PC-9 (cell line): ENCODE data around the gene TRAPPC8. TPM values are rescaled to one million over a fixed set of nuclear protein-coding genes. Genes with fewer than 3 reads are reported as not detected.

Experiments used
- BruUV-seq: library from RNA; stranded (reverse); fragments of 400-500 nt; replicated peaks from 2 replicates; lab custom pipeline; 2021; lab: Mats Ljungman, UMichigan
- CTCF ChIA-PET: fragments of 300-600 bp; sonication (Branson Sonifier 250); formaldehyde crosslinking; loops from one replicate; lab custom pipeline; 2022; ENCODE audit warnings: antibody characterized with exemption; lab: Charles Lee
- POLR2A ChIA-PET: fragments of 300-600 bp; sonication (Branson Sonifier 250); formaldehyde crosslinking; loops from one replicate; lab custom pipeline; 2022; ENCODE audit warnings: antibody characterized with exemption; ENCODE audit not compliant: unreplicated experiment; lab: Charles Lee
- DNase-seq, 2 experiments: peaks; one replicate each; pipeline versions ENCODE4 v3.0.0 to v3.0.0-alpha.2; 2015 to 2022; ENCODE audit warnings: mixed read lengths in 1 of 2
- H2AFZ ChIP-seq: fragments of 200-600 bp; sonication (generic); 2 replicates; pipeline ENCODE4 v1.8.1; 2017; ENCODE audit warnings: antibody characterized with exemption
- H3F3A ChIP-seq: fragments of 200-600 bp; sonication (generic); 2 replicates; pipeline ENCODE4 v1.8.1; 2017; ENCODE audit warnings: antibody characterized with exemption, mild to moderate bottlenecking, low read depth; ENCODE audit not compliant: insufficient read depth
- H3K27ac ChIP-seq: fragments of 200-600 bp; sonication (generic); 2 replicates; pipeline ENCODE4 v1.6.1; 2016; ENCODE audit warnings: mixed run types
- H3K27me3 ChIP-seq: fragments of 200-600 bp; sonication (generic); 2 replicates; pipeline ENCODE4 v1.6.1; 2016; ENCODE audit warnings: low read depth, mixed run types; ENCODE audit not compliant: insufficient read depth
- H3K36me3 ChIP-seq: fragments of 200-600 bp; sonication (generic); 2 replicates; pipeline ENCODE4 v1.6.1; 2016; ENCODE audit warnings: low read depth, mixed run types
- H3K4me1 ChIP-seq: fragments of 200-600 bp; sonication (generic); replicated peaks from 2 replicates; pipeline ENCODE4 v1.6.1; 2016; ENCODE audit warnings: mixed run types; ENCODE audit not compliant: insufficient read depth
- H3K4me2 ChIP-seq: fragments of 200-600 bp; sonication (generic); 2 replicates; pipeline ENCODE4 v1.6.1; 2017; ENCODE audit warnings: mixed run types
- H3K4me3 ChIP-seq: fragments of 200-600 bp; sonication (generic); 2 replicates; pipeline ENCODE4 v1.6.1; 2016; ENCODE audit warnings: mixed run types
- H3K79me2 ChIP-seq: fragments of 200-600 bp; sonication (generic); 2 replicates; pipeline ENCODE4 v1.6.1; 2017; ENCODE audit warnings: low read depth, mixed run types
- H3K9me2 ChIP-seq: fragments of 200-600 bp; sonication (generic); 2 replicates; pipeline ENCODE4 v1.8.1; 2017; ENCODE audit warnings: mild to moderate bottlenecking; ENCODE audit not compliant: insufficient read depth
- H3K9me3 ChIP-seq: fragments of 200-600 bp; sonication (generic); 2 replicates; pipeline ENCODE4 v1.8.1; 2016; ENCODE audit warnings: low read depth; ENCODE audit not compliant: insufficient read depth
- H4K20me1 ChIP-seq: fragments of 200-600 bp; sonication (generic); 2 replicates; pipeline ENCODE4 v1.8.1; 2017; ENCODE audit not compliant: insufficient read depth
- EZH2 ChIP-seq: fragments of 200-600 bp; sonication (generic); IDR thresholded peaks from 2 replicates; pipeline ENCODE4 v1.8.0; 2017; ENCODE audit warnings: antibody characterized with exemption, low read depth
- intact Hi-C: fragments of 100-400 bp; cut with micrococcal nuclease; formaldehyde crosslinking; loops from one replicate; pipeline ENCODE4 v1.10.0; 2022; ENCODE audit not compliant: unreplicated experiment
- total RNA-seq: library from RNA; stranded (reverse); gene quantifications from 2 replicates; pipeline ENCODE4 v1.2.3, GENCODE V29; 2021
- TF ChIP-seq, protein P1 (sequence below): fragments of 200-600 bp; sonication (generic); conservative IDR thresholded peaks from 2 replicates; pipeline ENCODE4 v1.6.1; 2017; ENCODE audit warnings: mixed run types, antibody characterized with exemption, mild to moderate bottlenecking, moderate library complexity

The TRAPPC8 gene
- total RNA-seq, 1 experiment from 2014 or later = 20.9 TPM

DNA sequence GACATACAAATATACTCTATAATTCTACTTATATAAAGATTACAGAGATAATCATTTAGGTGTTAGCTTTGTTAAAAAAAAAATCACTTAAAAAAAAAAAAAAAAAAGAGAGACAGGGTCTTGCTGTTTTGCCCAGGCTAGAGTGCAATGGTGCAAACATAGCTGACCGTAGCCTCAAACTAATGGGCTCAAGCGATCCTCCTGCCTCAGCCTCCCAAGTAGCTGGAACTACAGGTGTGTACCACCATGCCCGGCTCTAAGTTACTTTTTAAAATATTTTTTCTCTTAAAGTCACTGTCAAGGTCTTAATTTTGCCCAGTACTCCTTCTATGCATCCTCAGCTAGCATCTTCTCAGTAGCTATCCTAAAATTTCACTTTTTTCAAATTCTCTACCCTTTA lies 105.0 kb downstream of the TRAPPC8 start:
- Histone ChIP-seq H3K27ac (no peak overlapping the region), H3K9me3 (no peaks in the 10 kb centered on the region), H3K36me3 (no peaks in the 10 kb centered on the region), H3K79me2 (no peaks in the 10 kb centered on the region), H3K9me2 (no peaks in the 10 kb centered on the region), H2AFZ (no peak overlapping the region), H3K27me3 (no peaks in the 10 kb centered on the region), H4K20me1 (no peaks in the 10 kb centered on the region), H3K4me2 (no peak overlapping the region), H3K4me1 (no peaks in the 10 kb centered on the region), H3F3A (no peaks in the 10 kb centered on the region), H3K4me3 (no peak overlapping the region)
- no TSS peak for BruUV-seq
- CTCF ChIA-PET = interaction anchor here (0.6 to 0.7 kb wide), 2 partner anchors 140 to 272 kb away, joined by 6 to 9 read pairs; no protein-coding TSS in a partner anchor
- TF ChIP-seq EZH2 = no peak
- TF ChIP-seq, protein P1, sequence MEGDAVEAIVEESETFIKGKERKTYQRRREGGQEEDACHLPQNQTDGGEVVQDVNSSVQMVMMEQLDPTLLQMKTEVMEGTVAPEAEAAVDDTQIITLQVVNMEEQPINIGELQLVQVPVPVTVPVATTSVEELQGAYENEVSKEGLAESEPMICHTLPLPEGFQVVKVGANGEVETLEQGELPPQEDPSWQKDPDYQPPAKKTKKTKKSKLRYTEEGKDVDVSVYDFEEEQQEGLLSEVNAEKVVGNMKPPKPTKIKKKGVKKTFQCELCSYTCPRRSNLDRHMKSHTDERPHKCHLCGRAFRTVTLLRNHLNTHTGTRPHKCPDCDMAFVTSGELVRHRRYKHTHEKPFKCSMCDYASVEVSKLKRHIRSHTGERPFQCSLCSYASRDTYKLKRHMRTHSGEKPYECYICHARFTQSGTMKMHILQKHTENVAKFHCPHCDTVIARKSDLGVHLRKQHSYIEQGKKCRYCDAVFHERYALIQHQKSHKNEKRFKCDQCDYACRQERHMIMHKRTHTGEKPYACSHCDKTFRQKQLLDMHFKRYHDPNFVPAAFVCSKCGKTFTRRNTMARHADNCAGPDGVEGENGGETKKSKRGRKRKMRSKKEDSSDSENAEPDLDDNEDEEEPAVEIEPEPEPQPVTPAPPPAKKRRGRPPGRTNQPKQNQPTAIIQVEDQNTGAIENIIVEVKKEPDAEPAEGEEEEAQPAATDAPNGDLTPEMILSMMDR = no peak
- intact Hi-C loops = no loop called here
- no peak for DNase-seq
- POLR2A ChIA-PET = no interaction called here

- TF ChIP-seq EZH2 = no peak
- TF ChIP-seq, protein P1 = no peak
- no peaks in the 10 kb centered on the region for H3F3A ChIP-seq
- no peaks in the 10 kb centered on the region for H4K20me1 ChIP-seq
- H3K4me1 ChIP-seq = no peaks in the 10 kb centered on the region
- H2AFZ ChIP-seq = no peak overlapping the region
- H3K9me2 ChIP-seq = no peaks in the 10 kb centered on the region
- H3K79me2 ChIP-seq = no peaks in the 10 kb centered on the region
- no peak for DNase-seq
- CTCF ChIA-PET = no interaction called here
- no peaks in the 10 kb centered on the region for H3K36me3 ChIP-seq
- no TSS peak for BruUV-seq
- POLR2A ChIA-PET = no interaction called here
- H3K27ac ChIP-seq = no peak overlapping the region
- no peak overlapping the region for H3K4me2 ChIP-seq
- H3K9me3 ChIP-seq = no peaks in the 10 kb centered on the region
- intact Hi-C loops = no loop called here
- H3K4me3 ChIP-seq = no peak overlapping the region
- H3K27me3 ChIP-seq = no peaks in the 10 kb centered on the region
Measured at GRCh38 chr18:31835528-31836133, 107.3 kb downstream of the TRAPPC8 start.

DNA sequence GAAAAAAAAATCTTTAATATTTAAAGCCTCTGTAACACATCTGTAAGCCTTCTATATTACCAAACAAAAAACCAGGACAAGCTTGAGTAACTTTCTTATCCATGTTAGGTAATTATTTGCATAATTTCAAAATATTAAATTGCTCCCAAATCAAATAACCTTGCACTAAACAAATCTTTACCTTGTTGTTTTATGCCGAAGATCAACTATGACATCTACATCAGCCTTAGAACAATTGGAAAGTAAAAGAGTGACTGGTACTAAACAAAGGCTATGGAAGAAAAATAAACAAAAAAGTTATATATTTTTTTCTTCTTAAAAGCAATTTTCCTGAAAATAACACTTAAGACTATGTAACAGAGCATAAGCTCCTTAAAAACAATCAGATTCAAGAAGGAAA lies 111.0 kb downstream of the TRAPPC8 start:
- no peaks in the 10 kb centered on the region for H4K20me1 ChIP-seq
- no peak overlapping the region for H3K4me2 ChIP-seq
- H3K9me3 ChIP-seq = no peaks in the 10 kb centered on the region
- no TSS peak for BruUV-seq
- no peak overlapping the region for H2AFZ ChIP-seq
- H3K4me1 ChIP-seq = no peaks in the 10 kb centered on the region
- no peak overlapping the region for H3K27ac ChIP-seq
- CTCF ChIA-PET = no interaction called here
- no peak overlapping the region for H3K4me3 ChIP-seq
- H3K9me2 ChIP-seq = no peaks in the 10 kb centered on the region
- intact Hi-C loops = no loop called here
- POLR2A ChIA-PET = no interaction called here
- no peak for TF ChIP-seq EZH2
- TF ChIP-seq, protein P1 = no peak
- no peaks in the 10 kb centered on the region for H3F3A ChIP-seq
- no peaks in the 10 kb centered on the region for H3K27me3 ChIP-seq
- H3K79me2 ChIP-seq = no peaks in the 10 kb centered on the region
- no peaks in the 10 kb centered on the region for H3K36me3 ChIP-seq
- no peak for DNase-seq
